Measurements from ENCODE around the gene FGF8.

FGF8 gene

GRCh38 chr10:101725296-101726114 is 50.4 kb downstream of the FGF8 start:
- FAIRE-seq = no peak

DNA sequence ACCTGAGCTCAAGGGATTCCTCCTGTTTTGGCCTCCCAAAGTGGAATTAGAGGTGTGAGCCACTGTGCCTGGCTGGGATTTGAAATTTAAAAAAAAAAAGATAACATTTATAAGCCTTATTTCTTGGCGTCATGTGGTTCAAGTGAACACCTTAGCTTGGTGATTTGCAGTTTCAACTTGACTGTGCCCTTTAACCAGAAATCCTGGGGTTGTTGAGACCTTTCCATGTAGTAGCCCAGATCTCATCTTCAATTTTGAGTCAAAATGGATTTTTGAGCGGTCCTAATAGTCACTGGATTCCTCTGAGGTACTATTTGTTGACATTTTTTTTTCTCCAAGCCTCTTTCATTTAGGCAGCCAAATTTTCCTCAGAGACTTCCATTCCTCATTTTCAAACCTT is 51.5 kb downstream of the FGF8 start:
- no peak for FAIRE-seq

DNA sequence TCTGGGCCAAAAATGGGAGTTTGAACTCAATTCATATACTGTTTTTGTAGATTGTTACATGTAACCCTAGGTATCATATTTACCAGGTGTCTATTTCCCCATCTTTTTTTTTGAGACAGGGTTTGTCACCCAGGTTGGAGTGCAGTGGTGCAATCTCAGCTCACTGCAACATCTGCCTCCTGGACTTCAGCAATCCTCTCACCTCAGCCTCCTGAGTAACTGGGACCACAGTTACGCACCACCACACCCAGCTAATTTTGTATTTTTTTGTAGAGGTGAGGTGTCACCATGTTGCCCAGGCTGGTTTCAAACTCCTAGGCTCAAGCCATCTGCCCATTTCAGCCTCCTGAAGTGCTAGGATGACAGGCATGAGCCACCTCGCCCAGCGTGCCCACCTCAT is 52.7 kb downstream of the FGF8 start:
- FAIRE-seq = no peak

DNA sequence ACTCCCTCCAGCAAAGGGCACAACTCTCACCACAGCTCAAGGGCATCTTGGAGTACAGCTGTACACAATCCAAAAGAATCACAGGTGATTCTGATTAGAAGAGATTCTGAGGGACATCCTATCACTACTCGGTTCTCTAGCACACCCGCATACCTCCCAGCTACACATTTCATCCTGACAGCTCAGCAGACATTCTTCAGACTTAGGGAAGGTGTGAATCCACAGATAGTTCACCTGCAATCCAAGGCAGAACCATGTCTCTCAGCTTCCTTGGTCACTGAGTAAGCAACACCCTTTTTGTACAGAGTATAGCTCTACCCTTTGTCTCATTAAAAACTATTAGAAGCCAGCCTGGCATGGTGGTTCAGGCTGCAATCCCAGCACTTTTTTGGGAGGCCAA is 54.1 kb downstream of the FGF8 start:
- FAIRE-seq = no peak

- no peak for FAIRE-seq
Observed at GRCh38 chr10:101720606-101721230, 55.2 kb downstream of the FGF8 start.
